ENCODE results near the gene EFNA1. TPM values are rescaled to one million over a fixed set of nuclear protein-coding genes. Genes with fewer than 3 reads are reported as not detected.

EFNA1 gene
- total and polyA plus RNA-seq, 2 of the 13 experiments (the other 11 are each of a cell fraction or from before 2014, with no cell fraction given): 81.8 to 874 TPM

DNA sequence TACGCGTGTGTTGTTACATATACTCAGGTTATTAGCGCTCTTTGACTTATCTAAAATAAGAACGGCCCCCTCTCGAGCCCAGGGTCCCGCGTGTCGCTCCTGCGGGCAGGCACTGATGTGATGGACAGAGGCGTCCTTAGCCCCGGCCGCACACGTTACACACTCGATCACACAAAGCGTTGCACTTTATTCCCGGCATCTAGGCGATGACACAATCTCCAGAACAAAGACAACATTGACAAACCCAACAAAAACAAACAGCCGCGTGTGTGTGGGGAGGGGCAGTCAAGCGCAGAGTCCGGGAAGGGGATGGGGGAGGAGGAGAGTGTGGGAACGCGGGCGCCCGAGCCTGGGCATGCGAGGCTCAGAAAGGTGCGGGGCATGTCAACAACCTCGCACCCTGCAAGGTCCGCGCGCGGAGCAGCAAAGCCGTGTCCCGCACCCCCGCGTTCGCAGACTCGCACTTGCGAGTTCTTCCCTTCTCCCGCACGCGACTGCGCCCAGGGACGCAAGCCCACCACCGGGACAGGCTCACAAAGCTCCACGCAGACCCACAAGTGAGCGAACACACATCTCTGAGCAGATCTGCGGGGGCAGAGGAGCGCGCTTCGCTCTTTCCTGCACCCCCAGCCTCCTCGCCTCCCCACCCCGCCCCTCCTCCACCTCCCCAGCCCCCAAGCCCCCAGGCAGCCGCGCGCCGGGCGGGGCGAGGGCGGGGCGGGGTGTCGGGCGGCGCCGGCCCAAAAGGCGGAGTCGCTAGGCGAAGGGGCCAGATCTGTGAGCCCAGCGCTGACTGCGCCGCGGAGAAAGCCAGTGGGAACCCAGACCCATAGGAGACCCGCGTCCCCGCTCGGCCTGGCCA, at the start of gene EFNA1 (continued):
- TF ChIP-seq BCLAF1 (IDR thresholded peaks at IDR 0.05): no peak
- TF ChIP-seq, protein P1, sequence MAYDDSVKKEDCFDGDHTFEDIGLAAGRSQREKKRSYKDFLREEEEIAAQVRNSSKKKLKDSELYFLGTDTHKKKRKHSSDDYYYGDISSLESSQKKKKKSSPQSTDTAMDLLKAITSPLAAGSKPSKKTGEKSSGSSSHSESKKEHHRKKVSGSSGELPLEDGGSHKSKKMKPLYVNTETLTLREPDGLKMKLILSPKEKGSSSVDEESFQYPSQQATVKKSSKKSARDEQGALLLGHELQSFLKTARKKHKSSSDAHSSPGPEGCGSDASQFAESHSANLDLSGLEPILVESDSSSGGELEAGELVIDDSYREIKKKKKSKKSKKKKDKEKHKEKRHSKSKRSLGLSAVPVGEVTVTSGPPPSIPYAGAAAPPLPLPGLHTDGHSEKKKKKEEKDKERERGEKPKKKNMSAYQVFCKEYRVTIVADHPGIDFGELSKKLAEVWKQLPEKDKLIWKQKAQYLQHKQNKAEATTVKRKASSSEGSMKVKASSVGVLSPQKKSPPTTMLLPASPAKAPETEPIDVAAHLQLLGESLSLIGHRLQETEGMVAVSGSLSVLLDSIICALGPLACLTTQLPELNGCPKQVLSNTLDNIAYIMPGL (CRISPR knock-in tag; IDR thresholded peaks at IDR 0.05; ENCODE audit: borderline replicate concordance in 1 of 2, low read depth in 1 of 2): peak; percentile 45 to 68; a peak in 3 of 4 replicates
- TF ChIP-seq ZNF780A (CRISPR knock-in tag; IDR thresholded peaks at IDR 0.05): peak; percentile 87
- no peak for TF ChIP-seq ZNF232 (CRISPR knock-in tag; IDR thresholded peaks at IDR 0.05; ENCODE audit: borderline replicate concordance)
- no peak; the same call in 1 of the 2 replicates for TF ChIP-seq NFYB (CRISPR knock-in tag; IDR thresholded peaks at IDR 0.05)
- TF ChIP-seq ZNF280B (CRISPR knock-in tag; IDR thresholded peaks at IDR 0.05; ENCODE audit: borderline replicate concordance): no peak; the same call in 1 of the 2 replicates
- peak; percentile 97 for TF ChIP-seq SOX5 (CRISPR knock-in tag; IDR thresholded peaks at IDR 0.05; ENCODE audit: borderline replicate concordance)
- TF ChIP-seq SP140L (CRISPR knock-in tag; IDR thresholded peaks at IDR 0.05; ENCODE audit: borderline replicate concordance): 0 out of 2 replicates have a peak, but pooled peaks have one; percentile 33
- TF ChIP-seq ZNF7 (CRISPR knock-in tag; IDR thresholded peaks at IDR 0.05): no peak
- TF ChIP-seq ATRX (CRISPR knock-in tag; IDR thresholded peaks at IDR 0.05; ENCODE audit: borderline replicate concordance): no peak
- no peak for TF ChIP-seq ZNF891 (CRISPR knock-in tag; IDR thresholded peaks at IDR 0.05)
- no peak for TF ChIP-seq TEAD2 (CRISPR knock-in tag; IDR thresholded peaks at IDR 0.05)
- no peak for TF ChIP-seq GPN1 (CRISPR knock-in tag; IDR thresholded peaks at IDR 0.05; ENCODE audit: borderline replicate concordance)
- TF ChIP-seq DZIP1 (CRISPR knock-in tag; IDR thresholded peaks at IDR 0.05): no peak
- peak; percentile 94 for TF ChIP-seq POLR2G (IDR thresholded peaks at IDR 0.05; ENCODE audit: low read depth, low read length)
- TF ChIP-seq NR2F2 (IDR thresholded peaks at IDR 0.05; ENCODE audit: borderline replicate concordance, low read depth): no peak
- TF ChIP-seq RORA (CRISPR knock-in tag; IDR thresholded peaks at IDR 0.05): no peak
- no peak; the same call in 1 of the 2 replicates for TF ChIP-seq KAT7 (CRISPR knock-in tag; IDR thresholded peaks at IDR 0.05; ENCODE audit: borderline replicate concordance)
- peak; percentile 85 for TF ChIP-seq PITX1 (CRISPR knock-in tag; IDR thresholded peaks at IDR 0.05)
- peak; percentile 56; the same call in 1 of the 2 replicates for TF ChIP-seq ZNF543 (CRISPR knock-in tag; IDR thresholded peaks at IDR 0.05)
- TF ChIP-seq RCOR2 (CRISPR knock-in tag; IDR thresholded peaks at IDR 0.05): peak; percentile 78

All from HepG2 (cell line).